ENCODE data around the gene OR52E8.

OR52E8 gene

DNA sequence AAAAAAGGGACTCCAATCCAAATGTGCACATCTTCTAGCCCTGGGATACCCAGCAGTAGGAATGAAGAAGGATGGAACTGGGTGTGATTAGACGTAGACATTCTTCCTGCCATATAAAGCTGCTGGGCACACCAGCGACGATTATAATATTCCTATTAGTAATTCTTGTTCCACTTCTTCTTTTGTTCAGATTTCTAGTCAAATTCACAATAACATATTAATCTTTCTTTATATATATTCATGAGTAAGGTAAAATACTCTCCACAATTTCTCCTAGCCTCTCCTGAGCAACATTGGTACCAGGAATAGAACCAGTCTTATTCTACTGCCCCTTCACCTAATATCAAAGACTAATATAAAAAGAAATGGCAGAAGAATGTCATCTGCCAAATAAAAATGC is at the start of gene OR52E8:
TSS of gene OR52E8 (minus strand) at position 101 of the 400 bp plus-strand sequence. CDS start at position 101, 0 bp downstream.
- no peak for DNase-seq

DNA sequence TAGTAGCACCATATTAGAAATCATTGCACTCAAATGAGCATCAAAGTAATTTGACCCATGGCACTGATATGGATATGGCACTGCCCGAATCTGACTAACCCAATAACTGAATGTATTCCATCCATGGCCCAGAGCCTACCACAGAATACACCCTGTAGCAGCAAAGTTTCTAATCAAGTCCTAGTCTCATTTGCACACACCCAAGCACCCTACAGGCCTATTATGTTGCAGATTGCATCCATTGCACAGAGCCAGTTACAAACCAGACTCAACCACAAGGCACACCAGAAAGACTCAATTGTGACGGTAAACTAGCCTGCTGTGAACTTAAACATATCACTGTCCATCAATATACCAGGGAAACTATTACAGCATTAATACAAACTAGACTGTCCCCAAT is 42.0 kb upstream of the OR52E8 start:
- DNase-seq, result no peak

- no peak for DNase-seq
These were observed 35.4 kb upstream of the OR52E8 start, which contains the start of gene OR52E5 for GRCh38 chr11:5892908-5893307. OR52E5 (plus strand) TSS chr11:5893208; CDS start chr11:5900777, 7,569 bp downstream.

- DNase-seq, result peak; percentile 2
These were observed 33.8 kb upstream of the OR52E8 start for GRCh38 chr11:5891216-5891800.

GRCh38 chr11:5887661-5888060 is 30.2 kb upstream of the OR52E8 start:
- DNase-seq, result no peak

DNA sequence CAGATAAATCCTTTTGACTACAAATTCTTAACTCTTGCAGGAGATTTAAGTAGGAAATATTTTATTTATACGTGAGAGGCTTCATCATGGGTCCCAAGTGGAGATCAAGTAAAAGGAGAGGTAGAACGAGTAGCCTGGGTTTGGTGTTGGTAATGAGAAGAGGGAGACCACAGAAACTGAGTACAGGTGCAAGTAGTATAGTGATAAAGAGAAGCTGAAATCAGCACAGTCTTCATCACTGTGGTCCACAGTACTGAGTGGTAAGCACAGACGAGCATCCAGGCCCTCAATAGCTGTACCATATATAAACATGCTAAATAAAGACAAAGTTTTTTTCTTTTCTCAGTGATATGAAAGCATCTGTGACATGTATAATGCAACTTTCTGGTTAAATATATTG is 29.7 kb upstream of the OR52E8 start:
- no peak for DNase-seq

- no peak for DNase-seq
These were observed 24.3 kb upstream of the OR52E8 start for GRCh38 chr11:5881756-5882155.

DNA sequence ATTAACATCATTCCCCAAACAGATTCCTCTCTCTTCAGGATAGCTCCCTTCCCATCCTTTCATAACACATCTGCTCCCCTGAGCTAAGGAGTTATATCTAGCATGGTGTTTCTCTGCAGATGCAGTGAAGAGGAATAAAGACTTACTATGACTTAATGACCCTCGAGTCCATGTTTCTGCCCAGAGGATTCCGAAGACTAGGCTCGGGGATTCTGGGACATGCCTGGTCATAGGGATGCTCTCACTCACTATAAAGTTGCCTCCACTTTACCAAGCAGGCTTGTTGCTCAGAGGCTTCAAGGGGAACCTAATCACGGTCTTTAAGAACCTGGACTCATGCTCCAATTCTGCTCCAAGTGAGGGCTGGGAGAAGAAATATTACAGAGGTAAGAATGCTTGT is 22.8 kb upstream of the OR52E8 start, which contains the start of gene OR52E4:
TSS of gene OR52E4 (plus strand) at position 301 of the 400 bp plus-strand sequence. CDS start 3,664 bp downstream, outside the sequence.
- no peak for DNase-seq

DNA sequence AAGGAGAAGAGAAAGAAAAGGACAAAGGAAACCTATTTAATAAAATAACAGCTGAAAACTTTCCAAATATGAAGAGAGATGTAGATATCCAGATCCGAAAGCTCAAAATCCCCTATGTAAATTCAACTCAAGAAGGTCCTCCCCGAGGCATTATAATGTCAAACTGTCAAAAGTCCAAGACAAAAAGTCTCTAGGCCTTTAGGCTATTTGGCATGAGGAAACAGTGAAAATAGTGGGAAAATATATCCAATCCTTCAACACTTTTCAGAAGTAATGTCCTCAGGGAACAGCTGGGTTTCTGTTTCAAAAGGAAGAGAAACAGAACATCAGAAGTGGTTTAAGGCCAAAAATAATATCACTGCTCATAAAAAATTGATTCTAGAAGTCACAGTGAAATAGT is 21.1 kb upstream of the OR52E8 start:
- no peak for DNase-seq

DNA sequence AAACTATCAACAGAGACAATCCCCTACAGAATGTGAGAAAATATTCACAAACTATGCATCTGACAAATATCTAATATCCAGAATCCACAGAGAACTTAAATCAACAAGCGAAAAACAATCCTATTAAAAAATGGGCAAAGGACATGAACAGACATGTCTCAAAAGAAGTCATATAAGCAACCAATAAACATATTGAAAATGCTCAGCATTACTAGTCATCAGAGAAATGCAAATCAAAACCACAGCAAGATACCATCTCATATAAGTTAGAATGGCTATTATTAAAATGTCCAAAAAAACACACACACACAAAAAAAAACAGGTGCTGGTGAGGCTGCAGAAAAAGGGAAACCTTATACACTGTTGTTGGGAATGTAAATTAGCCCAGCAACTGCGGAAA is 8.3 kb upstream of the OR52E8 start:
- no peak for DNase-seq

- DNase-seq, result no peak
These were observed 6.5 kb downstream of the OR52E8 start for GRCh38 chr11:5851002-5851401.

DNA sequence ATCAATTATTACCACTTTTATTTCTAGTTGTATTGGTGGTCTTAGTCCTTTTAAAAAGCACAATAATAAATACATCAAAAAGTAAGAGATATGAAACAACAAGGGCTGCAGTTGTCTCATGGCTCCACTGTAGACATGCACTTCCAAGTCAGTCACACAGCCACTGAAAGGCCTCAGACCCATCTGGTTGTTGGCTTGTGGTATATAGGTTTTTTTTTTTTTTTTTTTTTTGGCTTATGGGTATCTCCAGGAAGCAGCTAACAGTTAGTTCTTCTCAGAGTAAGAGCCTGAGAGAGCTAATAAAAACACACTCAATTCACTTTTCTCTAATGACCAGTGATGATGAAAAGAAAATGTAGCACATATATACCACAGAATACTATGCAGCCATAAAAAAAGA is 9.8 kb downstream of the OR52E8 start:
- no peak for DNase-seq

- DNase-seq, result no peak
These were observed 10.8 kb downstream of the OR52E8 start for GRCh38 chr11:5846701-5847100.

GRCh38 chr11:5841797-5842196 is 15.7 kb downstream of the OR52E8 start, which contains the start of gene OR52E6:
OR52E6 (minus strand) TSS chr11:5841897; CDS start chr11:5841897, 0 bp downstream.
- no peak for DNase-seq

GRCh38 chr11:5837695-5838094 is 19.8 kb downstream of the OR52E8 start:
- DNase-seq, result no peak

DNA sequence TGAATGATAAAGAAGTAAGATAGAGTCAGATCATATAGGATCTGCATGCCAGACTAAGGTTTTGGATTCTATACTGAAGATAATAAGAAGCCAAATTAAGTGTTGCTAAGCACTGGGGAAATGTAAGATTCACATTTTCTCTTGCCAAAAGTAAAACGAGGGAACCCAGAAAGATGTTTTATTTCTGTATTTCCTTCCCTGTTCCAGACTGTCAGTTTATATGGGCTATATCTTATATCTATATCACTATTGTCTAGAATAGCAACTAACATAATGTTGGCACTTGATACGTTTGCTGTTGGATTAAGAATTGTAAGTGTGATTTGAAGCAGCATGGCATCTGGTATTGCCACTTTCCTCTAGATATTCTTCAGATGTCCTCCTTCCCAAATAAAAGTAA is 24.0 kb downstream of the OR52E8 start:
- DNase-seq, result no peak

GRCh38 chr11:5831196-5831829 is 26.2 kb downstream of the OR52E8 start:
- DNase-seq, result no peak

- no peak for DNase-seq
These were observed 39.1 kb downstream of the OR52E8 start for GRCh38 chr11:5818245-5818886.

GRCh38 chr11:5815534-5815933 is 42.0 kb downstream of the OR52E8 start:
- DNase-seq, result peak; percentile 1

- no peak for DNase-seq
These were observed 47.3 kb downstream of the OR52E8 start for GRCh38 chr11:5809905-5810795.

GRCh38 chr11:5809122-5809519 is 48.4 kb downstream of the OR52E8 start:
- no peak for DNase-seq

- no peak for DNase-seq
These were observed 48.9 kb downstream of the OR52E8 start, which contains the start of gene OR52N2 for GRCh38 chr11:5808500-5809121. OR52N2 (plus strand) TSS chr11:5808924; CDS start chr11:5820336, 11,412 bp downstream.
